CD4-positive, alpha-beta memory T cell (primary cell): ENCODE measurements around the gene POTEC. TPM values are rescaled to one million over a fixed set of nuclear protein-coding genes. Genes with fewer than 3 reads are reported as not detected.
"Not testable (repeated sequence)": the region's sequence is repeated elsewhere in the genome, so short reads cannot be mapped to it uniquely, and the experiment has no call there.

Source experiments
- CTCF ChIA-PET: fragments of 350-600 bp; sonication (Branson Sonifier 250); formaldehyde crosslinking; loops from one replicate; lab custom pipeline; 2021; ENCODE audit warnings: inconsistent platforms; ENCODE audit not compliant: partially characterized antibody; lab: Charles Lee
- POLR2A ChIA-PET: fragments of 350-600 bp; sonication (Branson Sonifier 250); formaldehyde crosslinking; loops from one replicate; lab custom pipeline; 2021; ENCODE audit not compliant: partially characterized antibody; lab: Charles Lee
- DNase-seq, 5 donors: peaks; one replicate each; pipeline versions ENCODE4 v3.0.0 to v3.0.0-alpha.2; 2020 to 2022; ENCODE audit warnings: mixed read lengths in 1 of 5
- H3K27ac ChIP-seq: one replicate; pipeline ENCODE4 v1.7.0; 2013; ENCODE audit warnings: low read depth, low read length
- H3K27me3 ChIP-seq: 2 replicates; pipeline ENCODE4 v1.7.0; 2013; ENCODE audit warnings: mild to moderate bottlenecking, low read length, moderate library complexity; ENCODE audit not compliant: insufficient read depth
- H3K36me3 ChIP-seq: 2 replicates; pipeline ENCODE4 v1.7.0; 2013; ENCODE audit warnings: mild to moderate bottlenecking, low read length, moderate library complexity; ENCODE audit not compliant: insufficient read depth
- H3K4me1 ChIP-seq: 2 replicates; pipeline ENCODE4 v1.7.0; 2013; ENCODE audit warnings: mild to moderate bottlenecking, low read length, moderate library complexity; ENCODE audit not compliant: insufficient read depth
- H3K4me3 ChIP-seq, 2 donors: one replicate each; pipeline ENCODE4 v1.7.0; 2013; ENCODE audit warnings: low read length in 2 of 2, mild to moderate bottlenecking in 1 of 2
- H3K9me3 ChIP-seq, 2 donors: one replicate each; pipeline ENCODE4 v1.7.0; 2013; ENCODE audit warnings: low read length in 2 of 2, control low read depth in 1 of 2; ENCODE audit not compliant: control insufficient read depth in 1 of 2
- H3K27ac Mint-ChIP-seq, 7 donors: one replicate each; pipeline ENCODE4 v1.8.0; 2020 to 2021; ENCODE audit warnings: mixed read lengths in 7 of 7, mild to moderate bottlenecking in 6 of 7, inconsistent platforms in 3 of 7, moderate library complexity in 3 of 7
- H3K27me3 Mint-ChIP-seq, 2 donors: one replicate each; pipeline ENCODE4 v1.8.0; 2020 to 2021; ENCODE audit warnings: mixed read lengths in 2 of 2
- H3K36me3 Mint-ChIP-seq, 2 donors: one replicate each; pipeline ENCODE4 v1.8.0; 2020 to 2021; ENCODE audit warnings: mixed read lengths in 2 of 2, inconsistent platforms in 1 of 2, mild to moderate bottlenecking in 1 of 2
- H3K4me1 Mint-ChIP-seq, 4 donors: one replicate each; pipeline ENCODE4 v1.8.0; 2020 to 2021; ENCODE audit warnings: mixed read lengths in 4 of 4, mild to moderate bottlenecking in 1 of 4
- H3K4me3 Mint-ChIP-seq, 8 donors: one replicate each; pipeline ENCODE4 v1.8.0; 2020 to 2021; ENCODE audit warnings: mixed read lengths in 8 of 8, mild to moderate bottlenecking in 7 of 8, moderate library complexity in 6 of 8, inconsistent platforms in 3 of 8
- H3K9me3 Mint-ChIP-seq, 8 donors: one replicate each; pipeline ENCODE4 v1.8.0; 2020 to 2021; ENCODE audit warnings: mixed read lengths in 8 of 8, mild to moderate bottlenecking in 5 of 8, inconsistent platforms in 3 of 8, moderate library complexity in 1 of 8
- intact Hi-C: fragments of 100-400 bp; cut with micrococcal nuclease; formaldehyde crosslinking; loops from one replicate; pipeline ENCODE4 v1.15.1; 2023
- polyA plus RNA-seq, 2 donors: library from polyadenylated mRNA; unstranded; fragments of 300-500 nt; fragmentation: Illumina TruSeq; gene quantifications; one replicate each; pipeline ENCODE4 v1.2.3, GENCODE V29; 2021
- total RNA-seq, 2 experiments: library from RNA; stranded (reverse); gene quantifications; one replicate each; pipeline ENCODE4 v1.2.3, GENCODE V29; 2021

POTEC gene
- total RNA-seq (not detected), polyA plus RNA-seq (not detected)

- intact Hi-C loops, H3K36me3 Mint-ChIP-seq, H3K4me3 Mint-ChIP-seq, H3K27me3 ChIP-seq, H3K4me3 ChIP-seq, DNase-seq, H3K27ac ChIP-seq, H3K27ac Mint-ChIP-seq, H3K36me3 ChIP-seq, CTCF ChIA-PET, H3K4me1 ChIP-seq, H3K27me3 Mint-ChIP-seq, H3K4me1 Mint-ChIP-seq, H3K9me3 ChIP-seq, POLR2A ChIA-PET, H3K9me3 Mint-ChIP-seq: not testable (repeated sequence)
Observed at GRCh38 chr18:14543446-14543964, at the start of gene POTEC. TSS of gene POTEC (minus strand) at chr18:14543600. CDS start at chr18:14543146, 454 bp downstream.

GRCh38 chr18:14577971-14578370, 34.6 kb upstream of the POTEC start:
- H3K4me1 Mint-ChIP-seq = peaks cover 0 to 3% (median 0%) of the 10 kb centered on the region in 4 donors
- no peaks in the 10 kb centered on the region for H3K4me1 ChIP-seq
- H3K27ac Mint-ChIP-seq = no peak overlapping the region
- no peak overlapping the region for H3K4me3 ChIP-seq
- ChIA-PET POLR2A (no interaction called here), CTCF (no interaction called here)
- intact Hi-C loops = no loop called here
- H3K4me3 Mint-ChIP-seq = no peak overlapping the region
- no peaks in the 10 kb centered on the region for H3K9me3 ChIP-seq
- H3K27me3 ChIP-seq = no peaks in the 10 kb centered on the region
- no peaks in the 10 kb centered on the region for H3K36me3 ChIP-seq
- DNase-seq = no peak
- no peaks in the 10 kb centered on the region for H3K36me3 Mint-ChIP-seq
- peaks cover 0 to 6% (median 0%) of the 10 kb centered on the region in 8 donors for H3K9me3 Mint-ChIP-seq
- peaks cover 2 to 4% of the 10 kb centered on the region in 2 donors for H3K27me3 Mint-ChIP-seq
- H3K27ac ChIP-seq = no peak overlapping the region

- H3K4me3 ChIP-seq, H3K9me3 ChIP-seq, H3K27ac ChIP-seq, H3K36me3 ChIP-seq, H3K9me3 Mint-ChIP-seq, H3K27me3 ChIP-seq, CTCF ChIA-PET, DNase-seq, POLR2A ChIA-PET, H3K4me3 Mint-ChIP-seq, H3K36me3 Mint-ChIP-seq, H3K4me1 ChIP-seq, H3K4me1 Mint-ChIP-seq, H3K27me3 Mint-ChIP-seq, intact Hi-C loops: not testable (repeated sequence)
- peak overlapping the region in 1 of 7 donors; percentile 31 for H3K27ac Mint-ChIP-seq
Observed at GRCh38 chr18:14559502-14559901, 16.1 kb upstream of the POTEC start.

- DNase-seq = peak in 2 of 5 donors; percentile 0
- H3K4me3 ChIP-seq, H3K27me3 ChIP-seq, H3K27ac ChIP-seq, H3K4me1 ChIP-seq, H3K4me1 Mint-ChIP-seq, POLR2A ChIA-PET, CTCF ChIA-PET, H3K27ac Mint-ChIP-seq, H3K4me3 Mint-ChIP-seq, H3K36me3 Mint-ChIP-seq, H3K27me3 Mint-ChIP-seq, H3K36me3 ChIP-seq, H3K9me3 ChIP-seq, intact Hi-C loops, H3K9me3 Mint-ChIP-seq: not testable (repeated sequence)
Observed at GRCh38 chr18:14531659-14532058, 11.7 kb downstream of the POTEC start.

- H3K27ac ChIP-seq, POLR2A ChIA-PET, H3K4me3 ChIP-seq, H3K4me1 Mint-ChIP-seq, H3K27ac Mint-ChIP-seq, H3K27me3 Mint-ChIP-seq, H3K9me3 ChIP-seq, intact Hi-C loops, H3K36me3 Mint-ChIP-seq, CTCF ChIA-PET, H3K4me3 Mint-ChIP-seq, H3K4me1 ChIP-seq, H3K36me3 ChIP-seq, DNase-seq, H3K27me3 ChIP-seq: not testable (repeated sequence)
- H3K9me3 Mint-ChIP-seq = peaks cover 0 to 10% (median 4%) of the 10 kb centered on the region in 8 donors
Observed at GRCh38 chr18:14510707-14511106, 32.7 kb downstream of the POTEC start.

- H3K36me3 Mint-ChIP-seq, H3K9me3 ChIP-seq, H3K4me1 ChIP-seq, H3K27ac ChIP-seq, H3K27ac Mint-ChIP-seq, H3K4me1 Mint-ChIP-seq, H3K36me3 ChIP-seq, H3K27me3 ChIP-seq, CTCF ChIA-PET, intact Hi-C loops, DNase-seq, H3K4me3 ChIP-seq, POLR2A ChIA-PET, H3K4me3 Mint-ChIP-seq, H3K27me3 Mint-ChIP-seq: not testable (repeated sequence)
- peaks cover 0 to 10% (median 4%) of the 10 kb centered on the region in 8 donors for H3K9me3 Mint-ChIP-seq
Observed at GRCh38 chr18:14503691-14504090, 39.7 kb downstream of the POTEC start.

- DNase-seq, H3K9me3 ChIP-seq, H3K4me1 Mint-ChIP-seq, H3K27ac Mint-ChIP-seq, H3K4me1 ChIP-seq, H3K9me3 Mint-ChIP-seq, H3K4me3 Mint-ChIP-seq, H3K36me3 ChIP-seq, H3K36me3 Mint-ChIP-seq, H3K27me3 Mint-ChIP-seq, intact Hi-C loops, H3K27me3 ChIP-seq, POLR2A ChIA-PET, H3K27ac ChIP-seq, CTCF ChIA-PET, H3K4me3 ChIP-seq: not testable (repeated sequence)
Observed at GRCh38 chr18:14501894-14502293, 41.5 kb downstream of the POTEC start.
